Effector CD8-positive, alpha-beta T cell (primary cell): Measurements from ENCODE around the gene ACTL7A.

Experiments
- DNase-seq: peaks from one replicate; lab custom pipeline; 2025; lab: John Stamatoyannopoulos, UW

The ACTL7A gene

GRCh38 chr9:108850293-108850897 is 11.7 kb upstream of the ACTL7A start:
- no peak for DNase-seq

- DNase-seq = no peak
Measured at GRCh38 chr9:108851138-108851537, 10.9 kb upstream of the ACTL7A start.

- no peak for DNase-seq
Measured at GRCh38 chr9:108852079-108852478, 10.0 kb upstream of the ACTL7A start.

GRCh38 chr9:108854094-108854493 is 8.0 kb upstream of the ACTL7A start:
- no peak for DNase-seq

GRCh38 chr9:108854641-108855528 is 7.2 kb upstream of the ACTL7A start:
- DNase-seq = no peak

- DNase-seq = no peak
Measured at GRCh38 chr9:108855529-108855886, 6.6 kb upstream of the ACTL7A start.

GRCh38 chr9:108855888-108856287 is 6.2 kb upstream of the ACTL7A start, which contains the start of gene ACTL7B:
Gene ACTL7B (minus strand): TSS chr9:108855986. CDS start chr9:108855930, 56 bp downstream.
- DNase-seq = no peak

- DNase-seq = no peak
Measured at GRCh38 chr9:108857572-108857971, 4.5 kb upstream of the ACTL7A start.

GRCh38 chr9:108859459-108860114 is 2.5 kb upstream of the ACTL7A start:
- no peak for DNase-seq

GRCh38 chr9:108860354-108860753 is 1.7 kb upstream of the ACTL7A start:
- no peak for DNase-seq

GRCh38 chr9:108860764-108861163 is 1.3 kb upstream of the ACTL7A start:
- DNase-seq = no peak

- no peak for DNase-seq
Measured at GRCh38 chr9:108861464-108861863, 602 bp upstream of the ACTL7A start.

GRCh38 chr9:108863891-108864290 is 1.8 kb downstream of the ACTL7A start:
- DNase-seq = no peak

- no peak for DNase-seq
Measured at GRCh38 chr9:108864446-108864845, 2.4 kb downstream of the ACTL7A start.

GRCh38 chr9:108865037-108865436 is 3.0 kb downstream of the ACTL7A start:
- no peak for DNase-seq

- DNase-seq = no peak
Measured at GRCh38 chr9:108866001-108866420, 3.9 kb downstream of the ACTL7A start.

GRCh38 chr9:108867116-108867515 is 5.0 kb downstream of the ACTL7A start:
- no peak for DNase-seq

- DNase-seq = no peak
Measured at GRCh38 chr9:108867829-108868228, 5.8 kb downstream of the ACTL7A start.

- no peak for DNase-seq
Measured at GRCh38 chr9:108869092-108869725, 7.1 kb downstream of the ACTL7A start.

GRCh38 chr9:108874058-108874788 is 12.2 kb downstream of the ACTL7A start:
- no peak for DNase-seq

GRCh38 chr9:108876425-108876824 is 14.4 kb downstream of the ACTL7A start:
- DNase-seq = no peak

GRCh38 chr9:108877524-108877923 is 15.5 kb downstream of the ACTL7A start:
- DNase-seq = no peak
